Lung microvascular endothelial cell (primary cell): ENCODE data around the gene CD2AP. TPM values are rescaled to one million over a fixed set of nuclear protein-coding genes. Genes with fewer than 3 reads are reported as not detected.
"Not testable (repeated sequence)": the region's sequence is repeated elsewhere in the genome, so short reads cannot be mapped to it uniquely, and the experiment has no call there.

Source experiments
- DNase-seq, 2 donors: peaks; one replicate each; pipeline versions ENCODE4 v3.0.0 to v3.0.0-alpha.2; 2010; ENCODE audit warnings: low read depth in 2 of 2
- total RNA-seq: library from RNA; depleted of rRNA; stranded (reverse); fragments of >200 nt; gene quantifications from 2 replicates; pipeline ENCODE4 v1.2.1, GENCODE V29; 2014

CD2AP gene
- total RNA-seq, 1 donor from 2014 or later = 24.4 TPM

- DNase-seq = no peak
Observed at GRCh38 chr6:47496935-47497579, 19.5 kb downstream of the CD2AP start.

- no peak for DNase-seq
Observed at GRCh38 chr6:47502920-47503319, 25.3 kb downstream of the CD2AP start.

DNA sequence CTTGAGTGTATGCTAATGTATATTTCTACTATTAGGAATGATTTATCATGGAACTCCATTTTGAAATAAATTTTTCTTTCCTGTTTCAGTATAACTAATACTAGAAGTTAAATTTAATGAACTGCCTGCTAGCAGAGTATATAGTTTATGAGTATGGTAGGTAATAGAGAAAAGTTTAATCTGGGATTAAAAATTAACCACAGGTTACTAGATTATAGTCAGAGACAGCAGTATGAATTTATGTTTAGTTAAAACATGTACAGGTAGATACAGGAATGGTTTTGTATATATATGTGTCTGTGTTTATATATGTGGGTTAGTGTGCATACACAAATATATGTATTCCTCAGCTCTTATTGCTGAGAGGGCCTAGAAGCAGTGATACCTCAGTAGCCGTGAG lies 32.3 kb downstream of the CD2AP start:
- no peak for DNase-seq

DNA sequence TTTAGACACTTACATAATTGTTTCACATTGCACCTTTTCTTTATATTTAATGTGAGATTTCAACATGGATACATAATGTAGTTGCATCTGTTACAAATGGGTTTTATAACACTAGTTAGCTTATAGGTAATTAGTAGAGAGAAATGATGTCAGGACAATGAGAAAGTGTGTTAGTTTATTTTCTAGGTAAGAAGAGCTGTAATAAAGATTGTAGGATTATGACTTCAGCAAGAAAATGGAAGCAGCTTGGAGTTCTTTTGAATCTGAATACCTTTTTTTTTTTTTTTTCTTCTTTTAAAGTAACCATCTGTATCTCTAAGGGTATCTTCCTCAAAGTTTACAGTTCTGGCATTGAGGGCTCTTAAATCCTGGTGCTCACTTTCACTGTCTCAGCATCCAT lies 35.3 kb downstream of the CD2AP start:
- no peak for DNase-seq

DNA sequence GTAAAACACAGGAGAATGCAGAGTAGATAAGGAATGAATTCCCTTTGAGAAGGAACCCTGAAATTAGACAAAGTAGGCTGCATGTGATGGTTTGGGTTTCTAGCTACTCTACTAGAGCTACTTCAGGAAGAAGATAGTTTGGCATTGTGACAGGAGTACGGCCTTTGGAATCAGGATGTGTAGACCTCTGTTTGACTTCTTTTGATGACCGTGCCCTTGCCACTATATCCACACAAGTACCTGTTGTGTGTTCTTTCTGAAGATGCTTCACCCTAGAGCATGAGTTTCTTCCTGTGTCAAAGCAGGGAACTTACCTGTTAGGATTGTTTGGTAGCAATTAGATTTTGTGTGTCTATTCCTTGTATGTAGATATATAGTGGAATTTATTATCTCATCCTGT lies 41.7 kb downstream of the CD2AP start:
- peak in 1 of 2 donors; percentile 27 for DNase-seq

- DNase-seq = peak in 1 of 2 donors; percentile 11
Observed at GRCh38 chr6:47520282-47520681, 42.7 kb downstream of the CD2AP start.

GRCh38 chr6:47521961-47522360 lies 44.4 kb downstream of the CD2AP start:
- DNase-seq = no peak

GRCh38 chr6:47524136-47524845 lies 46.7 kb downstream of the CD2AP start:
- DNase-seq = peak in 1 of 2 donors; percentile 15

DNA sequence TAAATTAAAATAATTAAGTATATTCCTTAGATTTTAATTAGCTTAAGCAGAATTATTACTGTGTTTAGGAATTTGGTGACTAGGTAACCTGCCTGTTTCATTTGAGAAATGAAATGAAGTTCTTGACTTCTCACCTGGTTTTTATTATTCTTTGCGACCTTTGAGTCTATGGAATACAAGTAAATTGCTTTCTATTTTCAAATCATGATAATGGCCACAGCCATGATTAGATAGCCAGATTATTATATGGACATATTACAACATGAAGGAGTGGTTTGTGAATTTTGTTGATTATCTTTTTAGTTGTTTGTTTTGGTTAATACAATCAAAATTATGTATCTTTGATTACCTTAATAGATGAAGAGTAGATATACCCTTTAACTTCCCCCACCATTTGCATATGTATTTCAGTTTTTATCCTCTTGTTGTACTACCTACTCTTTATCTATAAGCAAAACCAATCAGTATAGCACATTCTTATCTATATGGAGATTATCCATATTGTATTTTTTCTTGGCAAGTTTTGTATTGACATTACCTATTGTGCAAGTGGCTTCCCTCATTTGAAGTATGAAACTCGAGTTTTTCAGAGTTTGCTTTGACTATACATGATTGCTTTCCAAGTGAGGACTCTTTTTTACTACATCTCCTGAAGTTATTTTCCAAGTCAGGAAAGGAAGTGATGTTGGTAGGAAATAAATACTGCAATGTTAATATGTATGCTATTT lies 47.9 kb downstream of the CD2AP start:
- peak; percentile 17 to 35 for DNase-seq

DNA sequence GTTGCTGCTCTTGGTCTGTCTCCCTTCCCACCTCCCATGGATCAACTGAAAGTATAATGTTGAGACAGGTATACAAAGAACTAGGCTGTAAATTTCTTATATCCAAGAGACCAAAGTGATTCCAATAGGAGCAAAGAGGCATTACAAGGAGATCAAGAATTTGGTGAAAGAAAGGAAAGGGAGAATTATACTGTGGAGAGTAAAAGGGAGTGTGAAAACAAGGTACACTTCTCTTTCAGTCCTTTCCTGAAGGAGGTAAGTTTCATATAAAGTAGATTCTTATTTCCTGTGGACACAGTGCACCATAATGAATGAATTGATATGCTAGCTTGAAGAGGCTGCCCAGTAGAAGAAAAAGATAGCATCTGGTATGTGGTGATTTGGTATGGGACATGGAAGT lies 49.7 kb downstream of the CD2AP start:
- DNase-seq = no peak

GRCh38 chr6:47529734-47530133 lies 52.1 kb downstream of the CD2AP start:
- DNase-seq = peak in 1 of 2 donors; percentile 35

DNA sequence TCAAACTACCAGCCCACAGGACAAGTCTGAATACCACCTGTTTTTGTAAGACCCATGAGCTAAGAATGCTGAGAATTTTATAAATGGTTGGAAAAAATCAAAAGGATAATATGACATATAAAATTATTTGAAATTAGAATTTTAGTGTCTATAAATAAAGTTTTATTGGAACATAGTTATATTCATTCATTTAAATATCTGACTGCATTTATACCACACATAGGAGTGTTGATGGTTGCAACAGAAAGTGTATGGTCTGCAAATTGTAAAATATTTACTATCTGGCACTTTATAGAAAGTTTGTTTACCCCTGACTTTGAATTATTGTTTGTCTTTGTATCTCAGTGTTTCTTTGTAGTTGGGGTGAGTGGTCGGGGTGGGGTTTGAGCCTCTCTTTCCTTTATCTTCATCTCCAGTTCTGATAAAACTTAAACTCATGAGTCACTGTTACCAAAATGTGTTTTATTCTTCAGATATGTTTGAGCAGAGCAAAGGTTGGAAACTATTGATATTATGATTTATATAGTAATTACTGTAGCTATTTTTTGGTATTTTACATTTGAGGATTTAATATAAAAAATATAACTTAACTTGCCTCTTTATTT lies 55.5 kb downstream of the CD2AP start:
- no peak for DNase-seq

DNA sequence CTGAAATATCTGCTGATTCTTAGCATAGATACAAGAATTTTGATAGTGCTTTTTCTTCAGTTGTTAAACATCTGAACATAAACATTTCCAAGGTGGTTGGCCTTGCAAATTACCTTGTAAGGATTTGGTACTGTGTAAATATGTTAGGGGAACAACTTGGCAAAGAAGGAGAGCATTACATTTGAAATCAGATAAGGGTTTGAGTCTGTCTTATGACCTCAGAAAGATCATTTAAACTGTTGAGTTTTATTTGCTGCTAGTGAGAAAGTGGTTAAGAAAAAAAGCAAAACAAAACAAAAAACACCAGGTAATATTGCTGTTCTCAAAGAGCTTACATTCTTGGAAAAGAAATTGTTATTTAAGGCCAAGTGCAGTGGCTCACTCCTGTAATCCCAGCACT lies 56.5 kb downstream of the CD2AP start:
- no peak for DNase-seq

DNA sequence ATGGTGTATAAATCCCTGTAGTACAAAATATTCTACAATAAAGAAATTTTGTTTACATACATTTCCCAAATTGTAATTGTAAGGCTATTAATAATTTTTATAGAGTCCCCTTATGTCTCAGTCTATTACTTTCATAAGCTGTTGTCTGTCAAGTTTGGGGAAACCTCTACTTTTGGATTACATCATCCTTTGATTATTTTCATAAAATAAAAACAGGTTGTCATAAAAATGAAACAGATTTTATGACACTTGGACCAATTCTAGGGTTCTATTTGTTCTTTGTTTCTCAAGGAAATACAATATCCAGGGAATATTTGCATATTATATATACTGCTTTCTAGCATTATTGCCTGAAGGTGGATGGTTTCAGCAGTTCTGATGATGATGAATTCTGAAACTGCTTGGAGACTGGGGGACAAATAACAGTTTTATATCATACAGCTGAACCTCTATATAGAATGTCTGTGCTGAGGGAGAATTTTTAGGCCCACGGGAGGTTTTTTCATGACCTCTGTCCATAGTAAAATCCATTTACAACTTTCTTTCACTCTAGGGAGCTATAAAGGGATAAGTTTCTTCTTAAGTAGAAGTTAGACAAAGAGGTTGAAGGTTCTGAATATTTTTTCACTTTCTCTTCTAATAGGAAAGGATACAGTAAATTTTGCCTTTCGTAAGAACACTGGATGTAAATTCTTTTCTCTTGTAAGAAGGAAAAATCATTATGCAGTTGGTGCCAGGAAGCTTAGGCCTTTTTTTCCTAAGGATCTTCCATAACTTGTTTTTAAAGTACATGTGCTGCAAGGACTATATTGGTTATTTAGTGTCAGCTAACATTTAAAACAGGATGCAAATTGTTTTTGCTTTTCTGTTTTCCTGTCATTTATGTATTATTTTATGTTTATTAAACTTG lies 58.0 kb downstream of the CD2AP start:
- DNase-seq = no peak

DNA sequence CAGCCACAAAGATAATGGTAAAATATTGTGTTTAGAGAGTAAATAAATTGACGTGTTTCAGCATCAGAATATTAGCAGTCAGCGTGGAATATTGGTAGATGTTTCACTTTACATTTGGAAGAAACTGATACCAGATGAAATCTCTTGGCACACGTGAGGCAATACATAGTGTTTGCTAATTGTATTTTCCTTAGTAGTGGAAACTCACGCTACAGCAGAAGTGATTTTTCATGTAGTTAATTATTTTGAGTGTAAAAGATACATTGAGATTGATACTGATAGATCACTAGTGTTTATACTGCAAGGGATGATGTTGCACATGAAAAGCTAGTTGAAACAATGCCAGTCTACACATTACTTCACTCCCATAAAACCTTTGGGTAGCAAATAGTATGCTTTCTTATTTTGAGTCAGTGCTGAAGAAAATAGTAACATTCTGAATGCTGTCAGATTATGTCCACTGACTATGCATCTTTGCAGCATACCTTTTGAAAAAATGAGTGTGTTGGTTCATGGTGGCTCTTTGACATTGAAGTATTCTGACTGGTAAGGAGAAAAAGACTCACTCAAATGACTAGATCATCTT lies 59.3 kb downstream of the CD2AP start:
- DNase-seq = no peak

DNA sequence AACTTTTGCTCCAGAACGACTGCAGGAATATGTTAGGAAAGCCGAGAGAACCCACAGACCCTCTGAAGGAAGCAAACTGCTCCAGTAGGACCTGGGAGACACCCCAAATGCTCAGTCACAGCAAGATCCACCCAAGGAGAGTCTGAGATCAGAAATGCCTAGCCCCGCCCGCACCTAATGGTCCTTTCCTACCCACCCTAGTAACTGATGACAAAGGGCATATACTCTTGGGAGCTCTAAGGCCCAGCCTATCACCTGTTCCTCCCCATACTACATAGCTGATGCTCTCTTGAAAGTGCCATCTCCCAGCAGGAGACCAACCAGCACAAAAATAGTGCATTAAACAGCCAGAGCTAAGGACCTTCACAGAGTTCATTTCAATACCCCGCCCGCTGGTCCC lies 67.6 kb downstream of the CD2AP start:
- no peak for DNase-seq

GRCh38 chr6:47551670-47552069 lies 74.1 kb downstream of the CD2AP start:
- DNase-seq = no peak

DNA sequence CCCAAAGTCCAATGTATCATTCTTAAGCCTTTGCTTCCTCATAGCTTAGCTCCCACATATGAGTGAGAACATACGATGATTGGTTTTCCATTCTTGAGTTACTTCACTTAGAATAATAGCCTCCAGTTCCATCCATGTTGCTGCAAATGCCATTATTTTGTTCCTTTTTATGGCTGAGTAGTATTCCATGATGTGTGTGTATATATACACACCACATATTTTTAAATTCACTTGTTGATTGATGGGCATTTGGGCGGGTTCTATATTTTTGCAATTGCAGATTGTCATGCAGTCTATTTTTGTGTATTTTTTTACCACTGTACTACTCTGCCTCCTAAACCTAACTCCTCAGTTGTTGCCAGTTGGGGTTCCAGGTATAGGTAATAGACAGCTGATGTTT lies 74.7 kb downstream of the CD2AP start:
- DNase-seq = no peak

GRCh38 chr6:47553243-47553642 lies 75.7 kb downstream of the CD2AP start:
- DNase-seq = not testable (repeated sequence)

- DNase-seq = not testable (repeated sequence)
Observed at GRCh38 chr6:47556459-47556858, 78.9 kb downstream of the CD2AP start.

DNA sequence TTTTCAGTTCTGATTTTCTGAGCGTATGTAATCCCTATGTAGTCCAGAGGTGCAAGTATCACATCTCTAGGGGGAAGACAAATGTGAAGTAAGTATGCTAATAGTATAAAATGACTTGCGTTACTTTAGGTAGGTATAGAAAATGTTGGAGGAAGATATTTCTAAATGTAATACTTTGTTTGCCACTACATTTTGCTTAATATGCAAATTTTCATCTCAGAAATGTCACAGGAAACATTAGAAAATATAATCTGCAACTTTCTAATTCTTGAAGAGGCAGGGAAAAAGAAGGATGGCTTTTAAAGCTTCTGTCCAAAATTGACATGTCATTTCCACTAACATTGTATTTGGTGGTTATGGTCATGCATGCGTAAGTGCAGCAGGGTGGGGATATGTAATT lies 85.6 kb downstream of the CD2AP start:
- no peak for DNase-seq
